Adrenal gland (tissue), 12 donors: ENCODE measurements around the gene ANKS1B. TPM values are rescaled to one million over a fixed set of nuclear protein-coding genes. Genes with fewer than 3 reads are reported as not detected.

Experiments used
- DNase-seq, 7 donors: peaks; one replicate each; pipeline ENCODE4 v3.0.0-alpha.2; 2019 to 2020
- H3K27ac ChIP-seq, 5 donors: fragments of 200-600 bp; sonication (generic) in 4 of 5; 1 replicate in 3 of 5; 2 replicates in 2 of 5; pipeline versions ENCODE4 v1.5.1 to v1.8.0; 2016 to 2020; ENCODE audit warnings: mild to moderate bottlenecking in 1 of 5
- H3K27me3 ChIP-seq: fragments of 200-600 bp; 2 replicates; pipeline ENCODE4 v1.8.0; 2021
- H3K36me3 ChIP-seq, 2 donors: fragments of 200-600 bp; replicated peaks in 1 of 2; 1 replicate in 1 of 2; 2 replicates in 1 of 2; pipeline versions ENCODE4 v1.5.1 to v1.8.0; 2018 to 2022
- H3K4me1 ChIP-seq, 2 donors: fragments of 200-600 bp; replicated peaks in 1 of 2; 1 replicate in 1 of 2; 2 replicates in 1 of 2; pipeline versions ENCODE4 v1.5.1 to v1.8.0; 2018 to 2021
- H3K4me3 ChIP-seq, 4 donors: fragments of 200-600 bp; sonication (generic) in 3 of 4; one replicate each; pipeline ENCODE4 v1.5.1; 2016 to 2018
- H3K9me3 ChIP-seq, 3 donors: fragments of 200-600 bp; sonication (generic) in 1 of 3; replicated peaks in 1 of 3; 1 replicate in 2 of 3; 2 replicates in 1 of 3; pipeline versions ENCODE4 v1.5.1 to v1.8.0; 2016 to 2021
- POLR2A ChIP-seq, 2 donors: fragments of 450-650 bp; IDR thresholded peaks; one replicate each; pipeline ENCODE4 v1.6.1; 2017; ENCODE audit warnings: antibody characterized with exemption in 2 of 2, mild to moderate bottlenecking in 2 of 2, moderate library complexity in 1 of 2
- WGBS, 4 donors: extraction: QIAGEN DNeasy Blood & Tissue Kit in 2 of 4; methylation state at CpG; one replicate each; pipeline versions ENCODE4 v1.1.5 to v1.1.7; 2013 to 2017; 5-methylcytosine and 5-hydroxymethylcytosine counted together
- intact Hi-C, 2 donors: fragments of 100-400 bp; cut with DNase I; formaldehyde crosslinking; loops; one replicate each; pipeline versions ENCODE4 v1.14.1 to v1.15.0; 2022 to 2023
- polyA plus RNA-seq, 3 donors: library from polyadenylated mRNA; stranded (reverse); fragments of 200-250 nt in 2 of 3; fragments of 350-450 nt in 1 of 3; fragmentation: Illumina TruSeq in 1 of 3; extraction: RNeasy Lipid Tissue Mini Kit (QIAGEN cat#74804) in 1 of 3; gene quantifications; one replicate each; pipeline ENCODE4 v1.2.3, GENCODE V29; 2013 to 2014
- total RNA-seq, 9 donors: library from RNA; depleted of rRNA in 4 of 9; stranded (reverse); fragments of >200 nt in 4 of 9; fragments of 120-200 nt in 1 of 9; fragmentation: NEBNext Ultra II Directional in 1 of 9; extraction: Animal tissue kit (Norgen Biotek cat#: 25700) in 1 of 9; gene quantifications; one replicate each; pipeline versions ENCODE4 v1.1.0 to v1.2.4, GENCODE V29; 2013 to 2023
- TF ChIP-seq, protein P1 (sequence below), 6 experiments: fragments of 450-650 bp in 4 of 6; fragments of 200-600 bp in 2 of 6; sonication (generic) in 1 of 6; IDR thresholded peaks; 1 replicate in 5 of 6; 2 replicates in 1 of 6; pipeline versions ENCODE4 v1.5.1 to v1.8.0; 2016 to 2021; ENCODE audit warnings: antibody characterized with exemption in 6 of 6, mild to moderate bottlenecking in 2 of 6, moderate library complexity in 1 of 6
- donor health status: healthy with polysubstance abuse.
- donor health status: Bipolar disorder and iron deficiency.
- donor health status: DM: yes; HTN: yes; CAD: no.
- donor health status: DM: no; HTN: no; CAD: no.
- donor health status: DM: no; HTN: no; CAD: no.
- donor health status: DM: yes; HTN: yes; CAD: no.

The ANKS1B gene
- total and polyA plus RNA-seq, 12 donors = 1.3 to 28.1 (median 8.0) TPM

DNA sequence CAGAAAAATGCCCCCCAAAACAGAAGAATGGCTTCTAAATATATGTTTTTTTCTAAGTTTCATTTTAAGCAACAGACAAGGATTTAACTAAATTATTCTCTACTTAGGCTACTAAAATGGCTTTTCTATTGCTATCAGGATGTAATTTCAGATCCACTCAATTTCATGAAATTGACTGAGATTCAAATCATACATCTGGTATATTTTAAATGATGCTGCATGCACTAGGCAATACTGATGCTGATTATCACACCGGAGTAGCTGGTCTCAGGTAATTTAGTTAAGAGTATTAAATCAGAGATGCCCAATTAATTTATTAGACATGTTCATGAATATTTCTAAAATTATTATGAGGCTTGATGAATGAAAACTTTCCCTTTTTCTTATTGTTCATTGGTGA lies 1188.0 kb downstream of the ANKS1B start:
- no peaks in the 10 kb centered on the region for H3K4me1 ChIP-seq
- WGBS, 4 donors = 84 to 89% (median 86%) methylated on average over 1 of the region's 1 CpG
- intact Hi-C loops = no loop called here
- H3K27me3 ChIP-seq = no peaks in the 10 kb centered on the region
- H3K9me3 ChIP-seq = no peaks in the 10 kb centered on the region
- no peak overlapping the region for H3K27ac ChIP-seq
- TF ChIP-seq, protein P1, sequence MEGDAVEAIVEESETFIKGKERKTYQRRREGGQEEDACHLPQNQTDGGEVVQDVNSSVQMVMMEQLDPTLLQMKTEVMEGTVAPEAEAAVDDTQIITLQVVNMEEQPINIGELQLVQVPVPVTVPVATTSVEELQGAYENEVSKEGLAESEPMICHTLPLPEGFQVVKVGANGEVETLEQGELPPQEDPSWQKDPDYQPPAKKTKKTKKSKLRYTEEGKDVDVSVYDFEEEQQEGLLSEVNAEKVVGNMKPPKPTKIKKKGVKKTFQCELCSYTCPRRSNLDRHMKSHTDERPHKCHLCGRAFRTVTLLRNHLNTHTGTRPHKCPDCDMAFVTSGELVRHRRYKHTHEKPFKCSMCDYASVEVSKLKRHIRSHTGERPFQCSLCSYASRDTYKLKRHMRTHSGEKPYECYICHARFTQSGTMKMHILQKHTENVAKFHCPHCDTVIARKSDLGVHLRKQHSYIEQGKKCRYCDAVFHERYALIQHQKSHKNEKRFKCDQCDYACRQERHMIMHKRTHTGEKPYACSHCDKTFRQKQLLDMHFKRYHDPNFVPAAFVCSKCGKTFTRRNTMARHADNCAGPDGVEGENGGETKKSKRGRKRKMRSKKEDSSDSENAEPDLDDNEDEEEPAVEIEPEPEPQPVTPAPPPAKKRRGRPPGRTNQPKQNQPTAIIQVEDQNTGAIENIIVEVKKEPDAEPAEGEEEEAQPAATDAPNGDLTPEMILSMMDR (IDR thresholded peaks at IDR 0.05) = no peak
- no peak for TF ChIP-seq POLR2A (IDR thresholded peaks at IDR 0.05)
- H3K36me3 ChIP-seq = no peaks in the 10 kb centered on the region
- no peak for DNase-seq
- H3K4me3 ChIP-seq = no peak overlapping the region

DNA sequence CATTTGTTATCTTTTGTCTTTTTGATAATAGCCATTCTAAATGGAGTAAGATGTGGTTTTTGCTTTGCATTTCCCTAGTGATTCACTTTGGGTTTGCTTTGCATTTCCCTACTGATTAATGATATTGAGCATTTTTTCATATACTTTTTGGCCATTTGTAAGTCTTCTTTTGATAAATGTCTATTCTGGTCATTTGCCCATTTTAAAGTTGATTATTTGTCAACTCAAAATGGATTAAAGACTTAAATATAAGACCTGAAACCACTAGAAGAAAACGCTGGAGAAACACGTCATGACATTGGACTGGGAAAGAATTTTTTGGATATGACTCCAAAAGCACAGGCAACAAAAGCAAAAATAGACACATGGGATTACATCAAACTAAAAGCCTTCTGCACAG lies 1191.6 kb downstream of the ANKS1B start:
- no peaks in the 10 kb centered on the region for H3K4me1 ChIP-seq
- H3K27me3 ChIP-seq = no peaks in the 10 kb centered on the region
- H3K4me3 ChIP-seq = no peak overlapping the region
- TF ChIP-seq, protein P1 (IDR thresholded peaks at IDR 0.05) = no peak
- no peak for TF ChIP-seq POLR2A (IDR thresholded peaks at IDR 0.05)
- intact Hi-C loops = no loop called here
- H3K27ac ChIP-seq = no peak overlapping the region
- WGBS, 4 donors = 78 to 87% (median 82%) methylated on average over 2 of the region's 2 CpGs
- DNase-seq = no peak
- no peaks in the 10 kb centered on the region for H3K9me3 ChIP-seq
- no peaks in the 10 kb centered on the region for H3K36me3 ChIP-seq

DNA sequence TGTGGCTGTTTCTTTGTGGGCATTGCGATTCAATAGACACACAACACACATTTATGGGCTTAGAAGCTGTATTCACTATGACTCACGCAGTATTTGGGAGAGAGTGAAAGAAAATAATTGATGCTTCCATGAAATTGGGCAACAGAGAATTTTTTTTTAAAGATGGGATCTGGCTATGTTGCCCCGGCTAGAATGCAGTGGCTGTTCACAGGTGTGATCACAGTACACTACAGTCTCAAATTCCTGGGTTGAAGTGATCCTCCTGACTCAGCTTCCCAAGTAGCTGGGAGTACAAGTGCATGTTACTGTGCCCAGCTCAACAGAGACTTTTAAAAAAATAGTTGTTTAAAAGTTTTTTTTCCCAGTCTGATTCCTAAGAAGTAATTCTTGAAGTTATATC lies 1193.3 kb downstream of the ANKS1B start:
- TF ChIP-seq POLR2A (IDR thresholded peaks at IDR 0.05) = no peak
- TF ChIP-seq, protein P1 (IDR thresholded peaks at IDR 0.05) = no peak
- no peaks in the 10 kb centered on the region for H3K27me3 ChIP-seq
- H3K27ac ChIP-seq = no peak overlapping the region
- no peak for DNase-seq
- intact Hi-C loops = no loop called here
- no peaks in the 10 kb centered on the region for H3K4me1 ChIP-seq
- no peaks in the 10 kb centered on the region for H3K36me3 ChIP-seq
- 91 to 100% (median 97%) methylated on average over 3 of the region's 3 CpGs for whole genome bisulfite sequencing, 4 donors
- H3K9me3 ChIP-seq = no peaks in the 10 kb centered on the region
- H3K4me3 ChIP-seq = no peak overlapping the region

DNA sequence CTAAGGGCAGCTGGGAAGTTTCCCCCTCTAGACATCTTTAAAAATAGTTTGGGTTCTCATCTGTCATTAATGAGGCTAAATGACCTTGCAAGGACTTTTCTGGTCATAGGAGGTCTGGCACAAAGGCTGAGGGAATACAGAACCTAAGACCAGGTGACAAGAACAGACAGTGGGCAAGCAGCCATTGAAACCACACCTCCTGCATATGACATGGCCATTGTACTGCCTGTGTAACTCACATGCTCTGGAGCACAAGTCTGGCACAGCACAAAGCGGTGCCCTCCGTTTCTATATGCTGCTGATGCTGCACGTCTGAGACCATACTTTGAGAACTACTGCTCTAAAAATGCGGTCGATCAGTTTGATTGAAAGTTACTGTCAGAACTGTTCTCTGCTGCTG lies 1196.3 kb downstream of the ANKS1B start:
- Histone ChIP-seq H3K27ac (no peak overlapping the region), H3K36me3 (no peaks in the 10 kb centered on the region), H3K4me1 (no peaks in the 10 kb centered on the region), H3K27me3 (no peaks in the 10 kb centered on the region), H3K4me3 (no peak overlapping the region), H3K9me3 (no peaks in the 10 kb centered on the region)
- TF ChIP-seq POLR2A (IDR thresholded peaks at IDR 0.05) = no peak
- TF ChIP-seq, protein P1 (IDR thresholded peaks at IDR 0.05) = no peak
- intact Hi-C loops = no loop called here
- no peak for DNase-seq
- 89 to 97% (median 91%) methylated on average over 4 to 5 of the region's 5 CpGs for WGBS, 4 donors
